RWPE1 (cell line): ENCODE measurements around the gene AGK.
A peak's percentile ranks its signal among the peaks of the same experiment; 100 is the strongest.
"Not testable (repeated sequence)": the region's sequence is repeated elsewhere in the genome, so short reads cannot be mapped to it uniquely, and the experiment has no call there.

Experiments
- CTCF ChIA-PET: fragments of 350-600 bp; sonication (Branson Sonifier 250); formaldehyde crosslinking; extraction: SDS; loops from one replicate; lab custom pipeline; 2021; lab: Yijun Ruan, JAX
- POLR2A ChIA-PET: fragments of 400-600 bp; formaldehyde crosslinking; extraction: SDS; loops from one replicate; lab custom pipeline; 2020; ENCODE audit warnings: antibody characterized with exemption; ENCODE audit not compliant: low non-redundant PET; lab: Yijun Ruan, JAX
- DNase-seq: peaks from one replicate; pipeline ENCODE4 v3.0.0; 2012; ENCODE audit warnings: low spot score
- H3K27ac ChIP-seq: fragments of 450-650 bp; 2 replicates; pipeline ENCODE4 v1.5.1; 2017
- CTCF ChIP-seq: fragments of 450-650 bp; conservative IDR thresholded peaks from 2 replicates; pipeline ENCODE4 v1.5.1; 2017; ENCODE audit warnings: low read depth, mild to moderate bottlenecking

The AGK gene

DNA sequence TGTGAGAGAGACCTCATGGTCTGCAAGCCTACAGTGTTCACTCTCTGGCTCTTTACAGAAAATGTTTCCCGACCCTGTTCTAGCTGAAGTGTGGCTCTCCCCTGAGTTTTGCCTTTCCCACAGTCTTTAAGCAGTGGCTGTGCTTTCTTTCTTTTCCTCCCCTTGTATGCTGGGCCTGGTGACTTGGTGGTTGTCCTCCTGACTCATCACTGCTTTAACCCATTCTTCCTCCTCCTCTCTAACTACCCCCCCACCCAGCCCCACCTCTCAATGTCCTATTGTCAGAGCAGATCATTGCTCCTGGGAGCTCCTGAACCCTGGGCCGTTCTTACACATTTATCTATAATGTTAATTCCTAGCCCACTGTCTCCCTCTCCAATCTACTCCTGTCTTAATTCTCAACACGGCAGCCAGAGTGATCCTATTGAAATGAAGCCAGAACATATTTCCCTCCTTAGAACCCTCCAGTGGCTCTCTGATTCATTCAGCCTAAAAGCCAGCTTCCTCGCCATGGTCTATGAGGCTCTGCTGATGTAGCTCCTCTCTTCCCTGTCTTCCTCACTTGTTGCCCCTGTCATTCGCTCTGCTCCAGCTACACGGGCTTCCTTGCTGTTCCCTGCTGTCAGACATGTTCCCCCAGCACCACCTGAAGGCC is 95.7 kb downstream of the AGK start:
- no peak overlapping the region for H3K27ac ChIP-seq
- POLR2A ChIA-PET, result no interaction called here
- no peak for DNase-seq
- TF ChIP-seq CTCF, result no peak
- CTCF ChIA-PET, result no interaction called here

DNA sequence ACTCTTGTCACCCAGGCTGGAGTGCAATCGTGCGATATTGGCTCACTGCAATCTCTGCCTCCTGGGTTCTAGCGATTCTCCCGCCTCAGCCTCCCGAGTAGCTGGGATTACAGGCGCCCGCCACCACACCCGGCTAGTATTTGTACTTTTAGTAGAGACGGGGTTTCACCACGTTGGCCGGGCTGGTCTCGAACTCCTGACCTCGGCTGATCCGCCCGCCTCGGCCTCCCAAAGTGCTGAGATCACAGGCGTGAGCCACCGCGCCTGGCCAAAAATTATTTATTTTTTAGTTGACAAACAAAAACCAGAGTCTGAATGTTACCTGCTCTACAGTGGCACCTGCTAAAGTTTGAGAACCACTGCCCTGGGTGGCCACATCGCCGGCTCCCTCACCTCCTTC is 96.5 kb downstream of the AGK start:
- CTCF ChIA-PET, POLR2A ChIA-PET, H3K27ac ChIP-seq, DNase-seq: not testable (repeated sequence)

DNA sequence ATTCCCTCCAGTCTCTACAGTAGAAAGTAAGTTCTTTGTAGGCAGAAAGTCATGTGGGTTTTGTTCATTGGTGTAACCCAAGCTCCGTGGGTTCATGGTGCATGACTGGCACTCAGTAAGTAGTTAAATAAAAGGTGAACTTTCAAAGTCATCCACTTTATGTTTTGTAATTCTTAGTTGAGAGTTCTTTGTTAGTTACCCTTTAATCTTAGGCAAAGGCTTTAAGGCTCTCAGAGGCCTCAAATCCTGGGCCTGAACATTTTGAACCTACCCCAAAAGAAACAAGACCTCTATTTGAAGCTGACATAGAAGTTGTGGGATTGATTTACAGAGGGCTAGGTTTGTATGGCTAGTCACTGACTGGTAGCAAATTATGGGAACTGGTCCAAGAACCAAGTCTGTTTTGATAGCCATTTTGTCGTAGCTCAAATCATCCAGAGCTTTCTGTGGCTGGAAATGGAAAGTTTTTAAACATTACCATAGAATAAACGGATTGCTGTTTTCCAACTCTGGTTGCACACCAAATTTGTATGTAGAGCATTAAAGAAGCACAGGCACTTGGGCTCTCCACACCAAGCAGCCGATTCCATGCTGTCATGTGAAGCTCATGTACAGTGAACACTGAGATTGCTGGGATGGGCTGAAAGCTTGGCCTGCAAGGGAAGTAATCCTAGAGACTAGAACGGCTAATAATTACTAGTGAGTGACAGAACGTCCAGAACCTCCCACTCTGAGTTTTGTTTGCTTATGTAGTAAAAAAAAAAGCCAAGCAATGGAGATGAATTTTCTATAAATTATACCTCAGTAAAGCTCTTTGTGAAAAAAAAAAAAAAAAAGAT is 97.3 kb downstream of the AGK start:
- no peak overlapping the region for H3K27ac ChIP-seq

GRCh38 chr7:141649137-141649864 is 98.1 kb downstream of the AGK start:
- ChIA-PET POLR2A (no interaction called here), CTCF (interaction anchor here (0.6 to 1.2 kb wide), 3 partner anchors 62 to 1731 kb away, joined by 3 to 5 read pairs (median 3); no protein-coding TSS in a partner anchor)
- no peak for TF ChIP-seq CTCF
- DNase-seq, result no peak
- H3K27ac ChIP-seq, result no peak overlapping the region

More for the DNA sequence above, 97.3 kb downstream of the AGK start:
- TF ChIP-seq CTCF, result no peak
- ChIA-PET POLR2A (no interaction called here), CTCF (no interaction called here)
- no peak for DNase-seq

DNA sequence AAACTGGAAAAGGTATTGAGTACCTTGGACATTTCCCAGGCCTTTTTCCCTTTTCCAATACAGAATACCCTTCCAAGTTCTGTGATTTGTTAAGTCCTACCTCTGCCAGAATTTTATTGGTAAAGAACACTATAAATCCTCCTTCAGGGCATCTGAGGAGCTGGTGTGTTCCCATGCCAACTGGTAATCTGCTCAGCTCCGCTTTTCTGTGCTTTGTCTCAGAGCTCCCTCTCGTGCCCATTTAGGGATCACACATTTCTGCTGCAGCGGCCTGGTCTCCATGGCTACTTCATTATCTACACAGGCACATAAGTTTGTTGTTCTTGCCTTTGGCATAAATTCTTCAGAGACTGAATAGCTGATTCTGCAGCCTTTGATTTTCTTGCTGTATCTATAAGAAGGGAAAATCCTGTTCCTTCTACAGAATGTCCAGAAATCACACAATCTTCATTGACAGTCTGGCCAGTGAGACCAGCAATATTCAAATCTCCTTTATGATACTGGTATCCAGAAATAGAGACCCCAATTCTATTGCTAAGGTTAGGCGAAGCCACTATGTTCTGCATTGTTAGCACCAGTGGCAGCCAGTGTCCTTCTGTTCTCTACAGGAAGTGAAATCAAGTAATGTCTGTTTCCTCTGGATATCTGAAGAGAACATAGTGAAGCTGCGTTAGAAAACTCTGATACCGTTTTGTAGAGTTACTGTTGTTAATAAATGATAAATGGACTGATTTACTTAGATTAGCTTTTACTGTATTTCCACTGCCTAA is 98.8 kb downstream of the AGK start:
- peak; percentile 91 for TF ChIP-seq CTCF
- peak; percentile 55 for DNase-seq
- no peak overlapping the region for H3K27ac ChIP-seq
- ChIA-PET POLR2A (no interaction called here), CTCF (interaction anchor here (0.6 to 1.2 kb wide), 4 partner anchors 62 to 1730 kb away, joined by 3 to 5 read pairs (median 3); no protein-coding TSS in a partner anchor)

- POLR2A ChIA-PET, result no interaction called here
- no peak overlapping the region for H3K27ac ChIP-seq
- no peak for TF ChIP-seq CTCF
- CTCF ChIA-PET, result no interaction called here
- no peak for DNase-seq
These were observed 100.2 kb downstream of the AGK start for GRCh38 chr7:141651417-141651816.
